Keratinocyte (primary cell): ENCODE results near the gene KREMEN1. TPM values are rescaled to one million over a fixed set of nuclear protein-coding genes. Genes with fewer than 3 reads are reported as not detected.

Source experiments
- DNase-seq: peaks from one replicate; pipeline ENCODE4 v3.0.0-alpha.2; 2011; ENCODE audit warnings: low read depth, missing footprints, low spot score
- FAIRE-seq: peaks from 2 replicates; lab custom pipeline; 2011; peaks lifted over from hg19 to GRCh38; lab: Jason Lieb, UNC
- H2AFZ ChIP-seq: 2 replicates; pipeline ENCODE4 v1.6.0; 2012; ENCODE audit warnings: low read length, control low read depth, inconsistent platforms; ENCODE audit not compliant: control insufficient read depth
- H3K27ac ChIP-seq: 2 replicates; pipeline ENCODE4 v1.5.1; 2011; ENCODE audit warnings: low read length; ENCODE audit not compliant: control insufficient read depth, insufficient read depth
- H3K27me3 ChIP-seq: 3 replicates; pipeline ENCODE4 v1.6.0; 2011; ENCODE audit warnings: low read length; ENCODE audit not compliant: control insufficient read depth, insufficient read depth; ENCODE audit errors: extremely low read depth
- H3K36me3 ChIP-seq, 2 experiments: 2 replicates in 1 of 2; 3 replicates in 1 of 2; pipeline ENCODE4 v1.5.1; 2011; ENCODE audit warnings: low read length in 2 of 2, mild to moderate bottlenecking in 1 of 2; ENCODE audit not compliant: control insufficient read depth in 2 of 2, insufficient read depth in 2 of 2; ENCODE audit errors: extremely low read depth in 1 of 2
- H3K4me1 ChIP-seq: 3 replicates; pipeline ENCODE4 v1.5.1; 2011; ENCODE audit warnings: low read length; ENCODE audit not compliant: control insufficient read depth, insufficient read depth; ENCODE audit errors: extremely low read depth
- H3K4me2 ChIP-seq: 3 replicates; pipeline ENCODE4 v1.6.0; 2011; ENCODE audit warnings: low read depth, low read length; ENCODE audit not compliant: control insufficient read depth, insufficient read depth; ENCODE audit errors: extremely low read depth
- H3K4me3 ChIP-seq, 3 experiments: fragments of 200-600 bp in 1 of 3; sonication (generic) in 1 of 3; 2 replicates in 2 of 3; 3 replicates in 1 of 3; pipeline ENCODE4 v1.5.1; 2011 to 2016; ENCODE audit warnings: low read length in 3 of 3, mild to moderate bottlenecking in 3 of 3, control low read depth in 2 of 3, inconsistent platforms in 1 of 3, low read depth in 1 of 3, mixed read lengths in 1 of 3, mixed run types in 1 of 3, moderate library complexity in 1 of 3; ENCODE audit not compliant: control insufficient read depth in 2 of 3, insufficient read depth in 2 of 3; ENCODE audit errors: extremely low read depth in 1 of 3
- H3K79me2 ChIP-seq: 2 replicates; pipeline ENCODE4 v1.6.0; 2012; ENCODE audit warnings: low read length; ENCODE audit not compliant: control insufficient read depth, insufficient read depth
- H3K9ac ChIP-seq: 3 replicates; pipeline ENCODE4 v1.6.0; 2011; ENCODE audit warnings: low read length; ENCODE audit not compliant: control insufficient read depth, insufficient read depth; ENCODE audit errors: extremely low read depth
- H3K9me1 ChIP-seq: 3 replicates; pipeline ENCODE4 v1.6.0; 2011; ENCODE audit warnings: low read length; ENCODE audit not compliant: control insufficient read depth, insufficient read depth; ENCODE audit errors: extremely low read depth
- H3K9me3 ChIP-seq: 2 replicates; pipeline ENCODE4 v1.5.1; 2012; ENCODE audit warnings: low read depth, low read length; ENCODE audit not compliant: control insufficient read depth
- H4K20me1 ChIP-seq: 3 replicates; pipeline ENCODE4 v1.6.0; 2011; ENCODE audit warnings: low read length; ENCODE audit not compliant: control insufficient read depth, insufficient read depth; ENCODE audit errors: extremely low read depth
- CTCF ChIP-seq, 3 experiments: IDR thresholded peaks in 1 of 3; conservative IDR thresholded peaks in 1 of 3; optimal IDR thresholded peaks in 1 of 3; 2 replicates in 2 of 3; 3 replicates in 1 of 3; pipeline versions ENCODE3 to v1.5.1; 2011; ENCODE audit warnings: low read length in 3 of 3, mild to moderate bottlenecking in 3 of 3, moderate library complexity in 2 of 3, control low read depth in 1 of 3, inconsistent platforms in 1 of 3; ENCODE audit not compliant: insufficient read depth in 2 of 3; ENCODE audit errors: extremely low read depth in 1 of 3
- EZH2 ChIP-seq: IDR thresholded peaks from one replicate; pipeline ENCODE4 v1.6.1; 2012; ENCODE audit warnings: inconsistent platforms, mild to moderate bottlenecking, low read length, moderate library complexity
- dilution Hi-C: fragments of 300-500 bp; cut with MboI; formaldehyde crosslinking; loops from one replicate; pipeline ENCODE4 v1.7.0; 2020; ENCODE audit warnings: low sequenced_read_pairs; ENCODE audit not compliant: extremely low pct_ligation_motif_present
- polyA plus RNA-seq, 5 experiments: library from polyadenylated mRNA; depleted of rRNA in 3 of 5; stranded (reverse) in 3 of 5; stranded (forward) in 1 of 5; unstranded in 1 of 5; fragments of >200 nt; gene quantifications; 1 replicate in 1 of 5; 2 replicates in 3 of 5; 3 replicates in 1 of 5; pipeline versions ENCODE4 v1.2.1 to v1.2.3, GENCODE V29; 2011 to 2012; ENCODE audit warnings: missing spikeins in 2 of 5, low read depth in 1 of 5, low replicate concordance in 1 of 5

Gene KREMEN1
- polyA plus RNA-seq, 1 donor (not counting 4 experiments of a cell fraction or from before 2014, with no cell fraction given): 6.8 TPM

DNA sequence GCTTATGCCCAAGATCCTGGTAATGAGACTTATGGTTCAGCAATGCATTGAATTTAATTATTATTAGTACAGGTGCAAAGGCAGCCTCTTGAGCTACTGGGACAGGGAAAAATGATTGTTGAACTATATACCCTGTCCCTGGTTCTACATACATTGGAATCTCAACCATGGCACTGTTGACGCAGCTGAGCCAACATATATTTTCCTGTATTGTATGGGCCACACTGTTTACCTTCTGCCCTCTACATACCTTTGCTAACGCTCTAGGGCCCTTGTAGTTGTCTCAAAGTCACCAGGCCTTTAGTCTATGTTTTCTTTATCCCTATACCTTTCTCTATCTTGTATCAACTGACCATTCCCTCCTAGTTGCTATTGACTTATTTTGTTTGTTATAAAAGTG lies 22.6 kb downstream of the KREMEN1 start:
- dilution Hi-C loops: no loop called here
- TF ChIP-seq CTCF (optimal IDR thresholded peaks at IDR 0.05 in 1 of 3, IDR thresholded peaks at IDR 0.05 in 1 of 3, conservative IDR thresholded peaks at IDR 0.05 in 1 of 3; ENCODE audit: extremely low read depth in 1 of 3, insufficient read depth in 2 of 3, low read length in 3 of 3) (no peak), EZH2 (no peak)
- Histone ChIP-seq H3K4me3 (no peak overlapping the region), H3K4me2 (no peak overlapping the region), H3K27me3 (no peaks in the 10 kb centered on the region), H4K20me1 (no peaks in the 10 kb centered on the region), H3K27ac (no peak overlapping the region), H3K9me1 (no peaks in the 10 kb centered on the region), H3K4me1 (no peaks in the 10 kb centered on the region), H3K79me2 (no peaks in the 10 kb centered on the region), H2AFZ (no peak overlapping the region), H3K9me3 (no peaks in the 10 kb centered on the region), H3K9ac (no peak overlapping the region), H3K36me3 (peaks cover 0 to 3% of the 10 kb centered on the region in 2 experiments)
- DNase-seq (no peak), FAIRE-seq (no peak)

DNA sequence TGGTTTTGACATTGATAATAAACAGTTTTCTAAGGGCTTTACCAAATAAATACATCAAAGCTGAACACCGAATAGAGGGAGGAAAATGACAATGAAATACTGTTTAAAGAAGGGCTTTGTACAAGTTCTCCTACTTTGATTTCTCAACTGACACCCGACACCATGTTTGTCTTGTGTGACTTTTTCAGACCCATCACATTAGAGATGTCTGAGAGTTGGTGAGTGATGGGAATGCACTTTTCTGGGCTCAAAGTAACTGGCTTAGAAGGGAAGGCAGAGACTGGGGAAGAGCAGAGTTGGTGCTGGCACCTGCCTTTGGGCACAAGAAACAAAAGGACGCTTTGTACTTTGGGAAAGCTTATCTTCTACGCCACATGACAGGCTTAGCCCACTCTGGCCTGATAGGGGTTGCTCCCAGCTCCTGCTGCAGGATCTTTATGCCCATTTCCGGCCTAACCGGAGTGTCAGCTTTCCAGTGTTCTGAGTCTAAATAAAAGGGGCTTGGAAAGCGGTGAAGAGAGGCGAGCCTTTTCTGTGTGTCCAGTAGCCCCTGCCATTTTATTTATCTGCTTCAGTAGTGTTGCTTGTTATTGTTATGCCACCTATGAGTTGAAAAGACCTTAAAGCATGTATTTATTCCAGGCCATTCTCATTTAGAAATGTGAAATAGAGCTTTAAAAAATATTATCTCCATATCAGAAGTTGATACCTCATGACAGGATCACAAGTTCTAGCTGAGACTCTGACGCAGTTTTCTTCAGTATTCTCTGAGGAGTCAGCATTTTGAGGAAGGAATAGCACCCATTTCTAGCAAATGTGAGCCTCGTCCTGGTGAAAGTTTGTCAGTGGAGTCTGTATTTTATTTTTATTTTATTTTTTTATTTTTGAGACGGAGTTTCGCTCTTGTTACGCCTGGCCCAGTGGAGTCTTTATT lies 24.2 kb downstream of the KREMEN1 start:
- H4K20me1 ChIP-seq: no peaks in the 10 kb centered on the region
- no peak overlapping the region for H3K4me2 ChIP-seq
- no peaks in the 10 kb centered on the region for H3K4me1 ChIP-seq
- no peak overlapping the region for H3K4me3 ChIP-seq
- H3K27ac ChIP-seq: no peak overlapping the region
- TF ChIP-seq CTCF (optimal IDR thresholded peaks at IDR 0.05 in 1 of 3, IDR thresholded peaks at IDR 0.05 in 1 of 3, conservative IDR thresholded peaks at IDR 0.05 in 1 of 3; ENCODE audit: extremely low read depth in 1 of 3, insufficient read depth in 2 of 3, low read length in 3 of 3) (no peak), EZH2 (no peak)
- H3K79me2 ChIP-seq: no peaks in the 10 kb centered on the region
- no peak overlapping the region for H3K9ac ChIP-seq
- no peak for FAIRE-seq
- no peaks in the 10 kb centered on the region for H3K9me3 ChIP-seq
- dilution Hi-C loops: no loop called here
- no peak for DNase-seq
- H3K36me3 ChIP-seq: peaks cover 0 to 3% of the 10 kb centered on the region in 2 experiments
- no peaks in the 10 kb centered on the region for H3K9me1 ChIP-seq
- H3K27me3 ChIP-seq: no peaks in the 10 kb centered on the region
- H2AFZ ChIP-seq: no peak overlapping the region
